Stomach (tissue), 9 donors: ENCODE data around the gene GATA2. TPM values are rescaled to one million over a fixed set of nuclear protein-coding genes. Genes with fewer than 3 reads are reported as not detected.
A peak's percentile ranks its signal among the peaks of the same experiment; 100 is the strongest.

Experiments
- DNase-seq, 2 donors: peaks; one replicate each; pipeline versions ENCODE4 v3.0.0 to v3.0.0-alpha.2; 2013 to 2019
- H3K27ac ChIP-seq, 5 donors: fragments of 200-600 bp in 4 of 5; sonication (generic) in 4 of 5; one replicate each; pipeline ENCODE4 v1.5.1; 2013 to 2019; ENCODE audit warnings: mild to moderate bottlenecking in 1 of 5, moderate library complexity in 1 of 5
- H3K27me3 ChIP-seq, 3 donors: fragments of 200-600 bp; sonication (generic); one replicate each; pipeline ENCODE4 v1.5.1; 2017 to 2019; ENCODE audit warnings: mixed run types in 1 of 3
- H3K36me3 ChIP-seq, 4 donors: fragments of 200-600 bp; sonication (generic); 1 replicate in 3 of 4; 2 replicates in 1 of 4; pipeline ENCODE4 v1.5.1; 2016 to 2019
- H3K4me1 ChIP-seq, 4 donors: fragments of 200-600 bp; sonication (generic); one replicate each; pipeline ENCODE4 v1.5.1; 2016 to 2019
- H3K4me3 ChIP-seq, 4 donors: fragments of 200-600 bp; sonication (generic) in 3 of 4; one replicate each; pipeline ENCODE4 v1.5.1; 2016 to 2019; ENCODE audit warnings: mild to moderate bottlenecking in 1 of 4
- H3K9me3 ChIP-seq, 4 donors: fragments of 200-600 bp; sonication (generic); one replicate each; pipeline ENCODE4 v1.5.1; 2016 to 2019
- EP300 ChIP-seq: sonication (generic); formaldehyde crosslinking; IDR thresholded peaks from one replicate; pipeline ENCODE4 v1.6.1; 2017; ENCODE audit warnings: antibody characterized with exemption
- POLR2A ChIP-seq, 4 donors: fragments of 450-650 bp; IDR thresholded peaks; one replicate each; pipeline ENCODE4 v1.6.1; 2016; ENCODE audit warnings: antibody characterized with exemption in 4 of 4, control low read depth in 2 of 4, mild to moderate bottlenecking in 1 of 4, moderate library complexity in 1 of 4
- POLR2AphosphoS5 ChIP-seq, 3 donors: sonication (generic); formaldehyde crosslinking; IDR thresholded peaks; one replicate each; pipeline ENCODE4 v1.6.1; 2016; ENCODE audit warnings: antibody characterized with exemption in 3 of 3
- WGBS, 5 donors: extraction: QIAGEN DNeasy Blood & Tissue Kit in 3 of 5; methylation state at CpG; one replicate each; pipeline versions ENCODE4 v1.1.5 to v1.1.7; 2013 to 2018; 5-methylcytosine and 5-hydroxymethylcytosine counted together
- intact Hi-C: fragments of 100-400 bp; cut with DNase I; formaldehyde crosslinking; loops from one replicate; pipeline ENCODE4 v1.15.1; 2023; ENCODE audit warnings: low total_unique reads
- polyA plus RNA-seq, 3 donors: library from polyadenylated mRNA; stranded (reverse); fragments of 200-250 nt; gene quantifications; one replicate each; pipeline ENCODE4 v1.2.3, GENCODE V29; 2013
- total RNA-seq, 5 donors: library from RNA; depleted of rRNA; stranded (reverse); fragments of >200 nt; gene quantifications; one replicate each; pipeline versions ENCODE4 v1.1.0 to v1.2.3, GENCODE V29; 2014 to 2016
- TF ChIP-seq, protein P1 (sequence below), 7 experiments: fragments of 450-650 bp in 4 of 7; fragments of 200-600 bp in 3 of 7; sonication (generic) in 3 of 7; IDR thresholded peaks; one replicate each; pipeline ENCODE4 v1.5.1; 2016 to 2019; ENCODE audit warnings: antibody characterized with exemption in 7 of 7, control low read depth in 2 of 7, mild to moderate bottlenecking in 1 of 7
- donor health status: healthy with polysubstance abuse.
- donor health status: Bipolar disorder and iron deficiency.
- donor health status: healthy.

The GATA2 gene
- total and polyA plus RNA-seq, 8 donors = 2.3 to 9.1 (median 3.4) TPM

DNA sequence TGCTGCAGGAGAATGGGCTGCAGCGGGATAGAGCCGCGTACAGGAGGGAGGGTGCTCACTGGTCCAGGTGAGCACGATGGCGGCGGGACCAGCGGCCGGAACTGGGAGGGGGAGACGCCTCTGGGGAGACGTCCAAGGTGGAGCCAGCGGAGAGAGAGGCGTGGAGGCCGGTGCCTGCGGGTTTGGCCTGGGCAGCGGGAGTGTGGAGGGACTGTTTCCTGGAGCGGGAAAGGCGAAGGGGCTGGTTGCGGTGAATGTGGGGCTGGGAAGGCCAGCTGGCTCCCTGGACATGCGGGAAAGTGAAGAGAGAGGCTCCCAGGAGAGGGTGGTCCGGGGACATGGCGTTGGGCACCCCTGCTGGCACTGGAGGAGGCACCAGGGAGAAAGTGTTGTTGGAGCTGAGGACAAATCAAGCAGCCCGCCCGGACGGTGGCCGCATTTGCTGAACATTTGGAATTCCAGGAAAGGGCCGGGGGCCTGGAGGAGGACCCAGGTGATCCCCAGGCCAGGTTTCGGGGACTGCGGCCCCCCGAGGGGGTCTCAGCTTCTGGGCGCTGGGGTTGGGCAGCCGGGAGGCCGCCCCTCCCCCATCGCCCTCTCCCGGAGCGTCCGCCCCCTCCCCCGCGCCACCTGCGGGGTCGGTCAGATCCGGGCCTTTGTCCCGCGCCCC lies 60.6 kb downstream of the GATA2 start:
- DNase-seq = peak; percentile 39 to 58
- WGBS, 5 donors = 4 to 9% (median 5%) methylated on average over 24 to 43 of the region's 43 CpGs
- H3K4me3 ChIP-seq = peak overlapping the region; percentile 38 to 51 (median 44)

DNA sequence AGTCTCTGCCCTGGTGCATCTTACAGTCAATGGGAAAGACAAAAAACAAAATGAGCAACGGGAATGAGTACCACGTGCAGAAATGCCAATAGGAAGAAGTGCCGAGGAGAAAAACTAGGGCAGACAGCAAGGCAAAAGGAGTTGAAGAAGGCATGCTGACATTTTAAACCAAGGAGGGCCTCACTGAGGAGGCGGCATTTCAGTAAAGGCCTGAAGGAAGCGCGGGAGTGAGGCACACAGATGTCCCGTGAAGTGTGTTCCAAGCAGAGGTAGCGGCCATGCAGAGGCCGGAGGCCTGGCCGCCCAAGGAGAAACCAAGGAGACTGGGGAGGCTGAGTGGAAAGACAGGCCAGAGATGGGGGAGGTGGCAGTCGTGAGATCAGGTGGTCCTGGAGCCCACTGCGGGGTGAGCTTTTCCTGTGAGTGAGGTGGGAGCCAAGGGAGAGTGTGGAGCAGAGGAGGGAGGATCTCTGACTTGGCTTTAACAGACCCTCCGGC lies 61.1 kb downstream of the GATA2 start:
- no peak for DNase-seq
- Histone ChIP-seq H3K27ac (no peak overlapping the region), H3K36me3 (no peaks in the 10 kb centered on the region), H3K4me1 (peaks cover 13 to 25% (median 21%) of the 10 kb centered on the region in 4 donors), H3K9me3 (no peaks in the 10 kb centered on the region), H3K4me3 (peak overlapping the region in 2 of 4 donors; percentile 38 to 51), H3K27me3 (peaks cover 7 to 91% (median 41%) of the 10 kb centered on the region in 3 donors)
- intact Hi-C loops = loop anchor here (10.0 kb wide), 1 partner anchor 153 kb away; no protein-coding TSS in a partner anchor
- TF ChIP-seq, protein P1, sequence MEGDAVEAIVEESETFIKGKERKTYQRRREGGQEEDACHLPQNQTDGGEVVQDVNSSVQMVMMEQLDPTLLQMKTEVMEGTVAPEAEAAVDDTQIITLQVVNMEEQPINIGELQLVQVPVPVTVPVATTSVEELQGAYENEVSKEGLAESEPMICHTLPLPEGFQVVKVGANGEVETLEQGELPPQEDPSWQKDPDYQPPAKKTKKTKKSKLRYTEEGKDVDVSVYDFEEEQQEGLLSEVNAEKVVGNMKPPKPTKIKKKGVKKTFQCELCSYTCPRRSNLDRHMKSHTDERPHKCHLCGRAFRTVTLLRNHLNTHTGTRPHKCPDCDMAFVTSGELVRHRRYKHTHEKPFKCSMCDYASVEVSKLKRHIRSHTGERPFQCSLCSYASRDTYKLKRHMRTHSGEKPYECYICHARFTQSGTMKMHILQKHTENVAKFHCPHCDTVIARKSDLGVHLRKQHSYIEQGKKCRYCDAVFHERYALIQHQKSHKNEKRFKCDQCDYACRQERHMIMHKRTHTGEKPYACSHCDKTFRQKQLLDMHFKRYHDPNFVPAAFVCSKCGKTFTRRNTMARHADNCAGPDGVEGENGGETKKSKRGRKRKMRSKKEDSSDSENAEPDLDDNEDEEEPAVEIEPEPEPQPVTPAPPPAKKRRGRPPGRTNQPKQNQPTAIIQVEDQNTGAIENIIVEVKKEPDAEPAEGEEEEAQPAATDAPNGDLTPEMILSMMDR (IDR thresholded peaks at IDR 0.05) = no peak
- TF ChIP-seq POLR2A (IDR thresholded peaks at IDR 0.05) = no peak
- TF ChIP-seq EP300 = no peak
- TF ChIP-seq POLR2AphosphoS5 (IDR thresholded peaks at IDR 0.05) = no peak
- 68 to 72% (median 69%) methylated on average over 13 of the region's 13 CpGs for WGBS, 5 donors

More for the DNA sequence above, 60.6 kb downstream of the GATA2 start:
- no peak overlapping the region for H3K27ac ChIP-seq
- TF ChIP-seq POLR2A (IDR thresholded peaks at IDR 0.05) (no peak), POLR2AphosphoS5 (IDR thresholded peaks at IDR 0.05) (no peak), EP300 (no peak)
- TF ChIP-seq, protein P1 (IDR thresholded peaks at IDR 0.05) = no peak
- peaks cover 7 to 88% (median 39%) of the 10 kb centered on the region in 3 donors for H3K27me3 ChIP-seq
- no peaks in the 10 kb centered on the region for H3K36me3 ChIP-seq
- intact Hi-C loops = loop anchor here (10.0 kb wide), 1 partner anchor 152 kb away; no protein-coding TSS in a partner anchor
- peaks cover 13 to 25% (median 21%) of the 10 kb centered on the region in 4 donors for H3K4me1 ChIP-seq
- H3K9me3 ChIP-seq = no peaks in the 10 kb centered on the region

DNA sequence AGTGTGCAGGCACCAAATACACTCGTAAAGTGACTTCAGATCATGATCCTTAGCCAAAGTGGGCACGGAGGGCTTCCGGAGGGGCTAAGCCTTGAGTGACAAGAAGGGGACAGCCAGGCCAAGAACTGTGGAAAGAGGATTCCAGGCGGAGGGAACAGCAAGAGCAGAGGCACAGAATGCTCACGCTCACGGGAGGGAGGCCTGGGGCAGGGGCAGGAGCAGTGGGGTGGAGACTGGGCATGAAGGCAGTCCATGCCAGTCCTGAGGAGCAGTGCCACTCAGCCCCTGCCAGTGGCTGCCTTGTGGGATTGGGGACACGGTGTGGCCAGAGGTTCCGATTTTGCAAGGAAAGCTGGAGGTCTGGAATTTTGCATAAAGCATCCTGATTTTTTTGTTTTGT lies 62.3 kb downstream of the GATA2 start:
- WGBS, 5 donors = 77 to 86% (median 81%) methylated on average over 8 of the region's 8 CpGs
- peaks cover 17 to 35% (median 31%) of the 10 kb centered on the region in 4 donors for H3K4me1 ChIP-seq
- H3K4me3 ChIP-seq = no peak overlapping the region
- H3K27ac ChIP-seq = no peak overlapping the region
- no peak for DNase-seq
- intact Hi-C loops = loop anchor here (10.0 kb wide), 1 partner anchor 154 kb away; no protein-coding TSS in a partner anchor
- H3K27me3 ChIP-seq = peaks cover 7 to 96% (median 46%) of the 10 kb centered on the region in 3 donors
- no peaks in the 10 kb centered on the region for H3K9me3 ChIP-seq
- no peaks in the 10 kb centered on the region for H3K36me3 ChIP-seq
- no peak for TF ChIP-seq EP300
- no peak for TF ChIP-seq POLR2A (IDR thresholded peaks at IDR 0.05)
- no peak for TF ChIP-seq POLR2AphosphoS5 (IDR thresholded peaks at IDR 0.05)
- TF ChIP-seq, protein P1 (IDR thresholded peaks at IDR 0.05) = no peak

DNA sequence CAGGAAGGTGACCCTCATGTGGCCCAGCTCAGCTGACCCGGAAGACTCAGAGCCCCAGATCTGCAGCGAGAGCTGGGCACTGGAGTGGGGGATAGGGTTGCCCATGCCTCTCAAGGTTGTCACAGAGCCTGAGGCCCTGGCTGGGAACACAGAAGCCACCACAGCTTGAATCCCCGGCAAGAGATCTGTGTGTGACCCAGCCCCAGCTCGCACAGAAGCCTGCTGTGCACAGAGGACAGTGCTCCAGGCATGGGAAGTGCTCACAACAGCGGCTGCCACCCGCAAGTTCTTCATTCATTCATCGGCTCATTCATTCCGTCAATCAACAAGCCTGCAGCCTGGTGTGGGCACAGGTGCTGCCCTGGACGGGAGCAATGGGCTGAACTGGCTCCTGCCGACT lies 62.7 kb downstream of the GATA2 start:
- DNase-seq = no peak
- H3K9me3 ChIP-seq = no peaks in the 10 kb centered on the region
- H3K36me3 ChIP-seq = no peaks in the 10 kb centered on the region
- no peak for TF ChIP-seq POLR2AphosphoS5 (IDR thresholded peaks at IDR 0.05)
- TF ChIP-seq, protein P1 (IDR thresholded peaks at IDR 0.05) = no peak
- intact Hi-C loops = loop anchor here (10.0 kb wide), 1 partner anchor 154 kb away; no protein-coding TSS in a partner anchor
- no peak overlapping the region for H3K27ac ChIP-seq
- peaks cover 17 to 33% (median 29%) of the 10 kb centered on the region in 4 donors for H3K4me1 ChIP-seq
- 70 to 84% (median 82%) methylated on average over 9 to 10 of the region's 10 CpGs for WGBS, 5 donors
- H3K4me3 ChIP-seq = no peak overlapping the region
- H3K27me3 ChIP-seq = peaks cover 7 to 95% (median 46%) of the 10 kb centered on the region in 3 donors
